GM19328 (cell line): ENCODE results near the gene ADRA2A.

Experiments used
- ATAC-seq: cut with Tn5 transposase; IDR thresholded peaks from one replicate; pipeline ENCODE4 v1.9.1; 2021; ENCODE audit warnings: mild to moderate bottlenecking, moderate library complexity; ENCODE audit not compliant: unreplicated experiment

ADRA2A gene

DNA sequence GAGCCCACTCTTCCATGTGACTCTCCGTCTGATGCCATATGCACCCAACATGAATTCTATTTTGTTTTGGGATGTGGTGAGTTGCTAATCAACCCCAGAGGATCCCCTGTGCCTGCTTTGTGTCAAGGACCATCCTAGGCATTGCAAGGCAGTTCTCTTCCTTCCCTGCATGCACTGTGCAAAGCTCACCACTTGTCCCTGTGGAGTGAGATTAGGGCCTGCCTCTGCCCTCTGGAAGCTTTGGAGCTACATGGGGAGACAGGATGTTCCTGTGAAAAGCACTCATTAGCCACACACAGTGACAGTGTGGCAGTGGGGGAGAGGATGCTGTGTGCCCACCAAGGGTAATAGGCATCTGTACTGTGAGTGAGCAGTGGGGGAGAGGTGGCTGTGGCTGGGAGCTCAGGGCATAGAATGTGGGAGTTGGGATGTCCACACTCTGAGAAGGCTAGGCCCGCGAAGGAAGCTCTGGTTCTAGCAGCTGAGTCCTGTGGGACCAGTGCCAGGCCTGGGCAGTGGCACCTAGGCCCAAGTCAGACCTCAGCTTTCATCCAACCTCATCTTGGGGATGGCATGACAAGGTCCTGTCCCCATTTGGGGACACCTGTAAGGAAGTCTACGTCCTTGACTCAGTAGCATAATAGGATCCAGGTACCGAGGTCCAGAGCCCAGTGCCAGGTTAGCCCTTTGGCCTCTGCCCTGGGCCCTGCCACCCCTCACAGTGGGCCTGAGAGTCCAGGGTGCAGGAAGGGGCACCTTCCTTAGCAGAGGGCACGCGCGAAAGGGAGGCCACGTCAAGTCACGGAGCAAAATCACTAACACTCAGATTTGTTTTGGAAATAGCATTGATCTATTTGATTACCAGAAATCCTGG is 6.6 kb downstream of the ADRA2A start:
- no peak for ATAC-seq

DNA sequence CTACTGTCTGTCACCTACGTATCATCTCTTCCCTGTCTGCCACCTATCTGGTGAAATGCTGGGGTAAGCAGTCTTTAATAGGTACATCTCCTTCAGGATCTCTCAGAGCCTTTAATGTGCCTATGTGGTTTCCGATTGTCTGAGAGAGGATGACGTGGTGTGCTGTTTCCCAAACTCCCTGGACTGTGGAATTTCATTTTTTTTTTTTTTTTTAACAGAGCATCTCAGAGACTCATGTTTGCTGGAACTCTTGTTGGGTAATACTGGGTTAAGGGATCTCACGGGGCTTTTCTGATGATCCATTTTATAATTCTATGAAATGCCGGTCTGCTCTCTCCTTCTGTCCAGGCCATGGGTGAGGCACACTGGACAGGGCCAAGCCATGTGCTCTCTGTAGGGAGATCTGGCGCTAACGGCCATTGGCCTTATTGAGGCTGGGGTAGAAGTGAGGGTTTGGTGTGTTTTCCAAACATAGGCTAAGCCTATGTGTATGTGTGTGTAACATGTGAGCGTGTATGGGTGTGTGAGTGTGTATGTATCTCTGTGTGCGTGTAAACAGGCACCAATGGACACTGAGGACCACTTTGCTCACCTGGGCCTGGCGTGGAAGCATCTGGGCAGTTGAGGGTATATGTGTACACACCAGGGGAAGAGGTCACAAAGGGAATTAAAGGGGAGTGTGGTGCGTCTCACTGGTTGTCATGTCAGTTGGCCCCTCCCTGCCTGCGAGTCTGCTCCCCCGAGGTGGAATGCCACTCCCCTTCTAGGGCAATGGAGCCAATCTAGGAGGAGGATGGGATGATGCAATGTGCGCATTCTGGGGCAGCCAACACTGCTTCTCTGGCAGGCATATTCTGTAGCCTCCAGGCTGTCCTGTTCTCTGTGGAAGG is 7.8 kb downstream of the ADRA2A start:
- no peak for ATAC-seq

DNA sequence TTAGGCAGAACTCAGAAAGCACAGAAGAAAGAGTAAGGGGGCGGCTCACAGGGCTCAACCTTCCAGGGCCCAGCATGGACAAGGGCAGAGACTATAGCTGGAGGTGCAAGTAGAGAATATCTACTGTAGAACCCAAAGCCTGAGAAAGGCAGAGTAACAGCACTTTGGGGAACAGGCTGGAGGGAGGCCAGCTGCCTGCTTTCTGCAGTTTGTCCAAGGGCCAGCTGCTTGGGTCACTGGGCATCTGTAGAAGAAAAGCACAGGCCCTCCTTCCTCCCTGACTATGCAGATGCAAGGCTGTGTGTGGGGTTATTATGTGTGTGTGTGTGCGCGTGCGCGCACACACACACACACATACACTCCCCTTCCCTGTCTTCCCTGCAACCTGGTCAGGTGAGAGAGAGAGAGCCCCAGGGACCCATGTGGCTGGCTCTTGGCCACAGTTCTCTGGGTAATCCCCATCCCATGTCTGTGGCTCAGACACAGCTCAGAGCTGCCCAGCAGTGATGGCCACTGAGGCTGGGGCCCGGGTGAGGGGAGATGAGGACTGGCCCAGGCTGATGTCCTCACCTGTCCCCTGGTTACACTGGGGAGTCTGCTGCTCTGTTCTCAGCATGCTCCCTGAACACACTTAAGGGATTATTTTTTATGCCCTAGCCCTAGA is 9.0 kb downstream of the ADRA2A start:
- ATAC-seq = no peak

DNA sequence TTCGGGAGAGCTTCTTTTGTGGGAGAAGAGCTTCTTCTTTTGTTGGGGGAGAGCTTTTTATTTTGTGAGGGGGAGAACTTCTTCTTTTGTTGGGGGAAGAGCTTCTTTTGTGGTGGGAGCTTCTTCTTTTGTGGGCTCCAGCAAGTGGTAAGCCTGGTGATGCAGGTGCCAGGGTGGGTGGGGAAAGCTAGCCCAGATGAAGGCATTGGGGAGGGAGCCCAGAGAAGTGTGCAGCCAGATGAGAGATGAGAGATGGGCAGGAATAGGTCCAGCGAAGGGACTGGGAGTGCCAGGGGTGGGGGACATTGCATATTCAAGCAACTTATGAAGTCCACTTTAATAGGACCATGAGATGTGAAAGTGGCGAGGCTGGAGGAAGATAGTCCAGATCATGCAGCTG is 9.7 kb downstream of the ADRA2A start:
- ATAC-seq = no peak

DNA sequence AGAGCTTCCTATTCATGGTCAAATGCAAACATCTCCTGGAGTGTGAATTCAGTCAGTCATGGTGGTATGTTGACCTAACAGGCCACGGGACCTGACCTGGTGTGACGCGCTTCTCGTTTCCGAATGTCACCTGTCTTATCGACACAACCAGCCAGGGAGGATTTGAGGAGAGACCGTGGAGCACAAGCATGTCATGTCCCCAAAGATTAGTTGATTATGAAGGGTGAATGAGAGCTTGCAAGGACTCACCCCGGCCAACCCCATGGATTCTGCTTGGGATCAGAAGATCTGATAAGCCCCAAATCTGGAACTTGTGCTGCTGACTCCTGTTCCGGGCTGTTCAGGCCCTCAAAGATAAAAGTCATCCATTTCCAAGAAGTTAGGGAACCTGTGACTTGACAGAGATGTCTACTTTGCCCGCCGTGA is 10.5 kb downstream of the ADRA2A start:
- ATAC-seq = no peak

DNA sequence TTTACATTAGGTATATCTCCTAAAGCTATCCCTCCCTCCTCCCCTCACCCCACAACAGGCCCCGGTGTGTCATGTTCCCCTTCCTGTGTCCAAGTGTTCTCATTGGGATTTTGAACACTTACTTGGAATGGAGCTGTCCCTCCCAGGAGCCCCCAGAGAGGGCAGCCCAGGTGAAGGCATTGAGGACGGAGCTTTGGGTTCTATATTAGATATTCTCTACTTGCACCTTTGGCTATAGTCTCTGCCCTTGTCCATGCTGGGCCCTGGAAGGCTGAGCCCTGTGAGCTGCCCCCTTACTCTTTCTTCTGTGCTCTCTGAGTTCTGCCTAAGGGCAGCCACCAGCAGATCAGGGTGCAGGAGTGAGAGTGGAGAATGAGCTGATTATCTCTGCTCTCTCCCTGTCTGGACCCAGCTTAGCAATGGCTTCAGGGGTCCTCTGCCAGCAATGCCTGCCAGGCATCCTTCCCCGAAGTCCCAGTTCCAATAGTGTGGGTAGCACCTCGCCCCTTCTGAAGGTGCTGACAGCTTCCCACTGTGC is 11.2 kb downstream of the ADRA2A start:
- no peak for ATAC-seq

DNA sequence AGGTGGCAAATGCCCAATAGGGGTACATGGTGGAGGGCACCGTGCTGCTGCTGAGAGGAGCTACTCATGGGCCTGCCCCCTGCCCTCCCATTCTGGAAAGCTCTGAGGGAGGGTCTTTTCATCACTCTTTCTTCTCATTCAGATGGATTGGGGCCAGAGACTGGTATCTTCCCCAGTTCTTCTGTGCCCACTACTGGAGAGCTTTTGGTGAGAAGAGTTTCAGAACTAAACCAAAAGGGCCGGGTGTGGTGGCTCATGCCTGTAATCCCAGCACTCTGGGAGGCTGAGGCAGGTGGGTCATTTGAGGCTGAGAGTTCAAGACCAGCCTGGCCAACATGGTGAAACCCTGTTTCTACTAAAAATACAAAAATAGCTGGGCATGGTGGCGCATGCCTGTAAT is 12.5 kb downstream of the ADRA2A start:
- ATAC-seq = no peak

DNA sequence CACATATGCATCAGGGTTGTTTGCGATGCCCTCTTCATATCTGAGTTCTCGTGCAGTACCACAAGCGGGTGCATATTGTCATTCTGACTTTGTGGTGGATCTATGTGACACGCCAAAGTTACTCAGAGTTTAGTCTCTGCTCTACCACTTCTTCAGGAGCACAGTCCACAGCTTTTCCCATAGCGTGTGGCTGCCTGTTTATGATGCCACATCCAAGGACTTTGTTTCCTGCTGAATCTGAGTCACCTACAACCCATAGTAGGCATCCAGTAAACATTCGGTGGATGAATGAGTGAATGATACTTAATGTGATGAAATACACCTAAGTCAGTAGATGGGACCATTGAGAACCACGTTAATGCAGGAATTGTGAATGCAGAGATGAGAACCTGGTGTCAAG is 15.0 kb downstream of the ADRA2A start:
- ATAC-seq = no peak

DNA sequence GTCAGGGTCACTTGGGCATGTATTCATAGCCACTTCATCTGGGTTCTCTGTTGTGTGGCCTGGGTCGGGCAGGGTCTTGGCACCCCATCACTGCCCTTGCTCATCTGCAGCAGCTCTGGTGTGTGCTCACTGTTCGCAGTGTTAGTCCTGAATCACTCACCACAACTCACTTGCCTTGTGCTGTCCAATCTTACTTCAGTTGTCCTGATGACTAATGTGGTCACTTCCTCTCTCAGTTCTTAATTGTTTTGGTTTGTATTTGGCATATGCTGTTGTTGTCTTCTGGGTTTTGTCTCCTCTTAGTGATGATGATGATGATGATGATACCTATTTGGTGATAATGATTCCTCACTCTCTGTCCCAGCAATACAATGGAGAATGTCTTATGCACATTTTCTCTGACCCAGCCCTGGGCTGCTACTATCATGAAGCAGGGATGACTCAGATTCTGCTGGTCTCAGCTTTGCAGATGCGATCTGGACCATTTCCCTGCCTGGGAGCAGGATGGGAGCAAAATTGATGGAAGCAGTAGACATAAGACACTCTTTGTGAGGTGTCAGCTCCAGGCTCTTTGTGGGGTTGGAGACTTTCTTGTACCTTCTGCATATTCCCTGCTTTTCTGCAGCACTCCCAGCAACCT is 17.0 kb downstream of the ADRA2A start:
- no peak for ATAC-seq

DNA sequence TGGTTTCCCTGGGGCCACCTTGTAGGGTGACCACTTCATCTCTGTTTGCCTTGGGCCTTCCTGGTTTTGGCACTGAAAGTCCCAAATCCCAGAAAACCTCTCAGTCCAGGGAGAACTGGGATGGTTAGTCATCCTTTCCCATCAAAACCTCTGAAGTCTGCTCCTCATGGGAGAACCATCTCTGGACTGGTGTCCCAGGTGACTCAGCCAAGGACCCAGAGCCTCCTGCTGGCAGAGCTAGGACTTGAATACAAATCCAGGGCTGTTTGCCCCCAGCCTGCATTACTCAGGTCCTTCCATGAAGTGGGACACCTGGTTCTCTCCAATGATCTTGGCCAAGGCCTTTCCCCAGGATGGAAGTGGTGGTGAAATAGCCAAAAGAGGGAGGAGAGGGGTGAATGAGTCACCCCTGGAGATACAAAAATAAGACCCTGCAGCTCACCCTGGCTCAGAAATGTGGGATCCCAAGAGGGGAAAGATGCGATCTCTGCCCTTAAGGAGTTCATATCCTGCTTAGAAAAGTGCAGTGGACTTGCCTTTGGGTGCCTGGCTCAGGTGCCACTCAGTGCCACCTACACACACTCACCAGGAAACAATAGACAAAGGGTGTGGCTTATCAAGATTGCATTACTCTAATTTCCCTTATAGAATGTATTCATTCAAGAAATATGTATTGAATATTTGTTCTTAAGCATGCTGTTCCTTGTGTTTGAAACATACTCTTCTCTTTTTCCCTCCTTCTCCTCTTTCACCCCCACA is 22.0 kb downstream of the ADRA2A start:
- ATAC-seq = no peak

DNA sequence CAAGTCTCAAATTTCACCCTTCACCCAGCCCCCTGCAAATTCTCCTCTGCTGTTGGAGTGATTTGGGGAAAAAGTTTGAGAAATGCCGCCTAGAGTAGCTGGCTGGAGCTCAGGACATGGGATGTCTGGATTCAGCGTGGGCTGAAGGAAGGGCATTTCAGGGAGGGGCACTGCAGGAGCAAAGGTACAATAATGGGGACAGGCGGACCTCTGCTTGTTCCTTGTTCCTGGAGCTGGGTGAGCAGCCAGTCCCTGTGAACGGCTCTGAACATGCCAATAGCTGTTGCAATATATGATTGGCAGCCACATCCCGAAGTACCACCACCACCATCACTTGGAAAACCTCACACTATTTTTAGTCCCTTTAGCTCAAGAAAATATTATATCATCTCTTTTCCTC is 23.4 kb downstream of the ADRA2A start:
- ATAC-seq = no peak

DNA sequence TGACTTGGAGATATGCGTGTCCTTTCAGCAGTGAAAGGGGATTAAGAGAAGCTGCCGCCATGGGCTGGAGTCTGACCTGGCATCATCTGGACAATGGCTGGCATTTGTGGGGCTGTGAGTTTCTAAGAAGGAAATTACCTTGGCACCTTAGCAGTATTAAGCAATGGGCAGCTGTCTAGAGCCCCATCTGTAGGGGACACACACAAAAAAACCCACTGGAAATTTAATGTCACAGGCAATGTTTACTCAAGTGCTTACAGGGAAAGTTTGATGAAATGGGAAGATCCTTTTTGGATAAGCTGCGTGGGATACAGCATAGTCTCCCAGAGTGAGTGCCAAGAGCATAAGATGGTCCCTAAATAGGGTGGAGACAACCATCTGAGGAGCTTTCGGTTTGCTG is 25.0 kb downstream of the ADRA2A start:
- ATAC-seq = no peak

DNA sequence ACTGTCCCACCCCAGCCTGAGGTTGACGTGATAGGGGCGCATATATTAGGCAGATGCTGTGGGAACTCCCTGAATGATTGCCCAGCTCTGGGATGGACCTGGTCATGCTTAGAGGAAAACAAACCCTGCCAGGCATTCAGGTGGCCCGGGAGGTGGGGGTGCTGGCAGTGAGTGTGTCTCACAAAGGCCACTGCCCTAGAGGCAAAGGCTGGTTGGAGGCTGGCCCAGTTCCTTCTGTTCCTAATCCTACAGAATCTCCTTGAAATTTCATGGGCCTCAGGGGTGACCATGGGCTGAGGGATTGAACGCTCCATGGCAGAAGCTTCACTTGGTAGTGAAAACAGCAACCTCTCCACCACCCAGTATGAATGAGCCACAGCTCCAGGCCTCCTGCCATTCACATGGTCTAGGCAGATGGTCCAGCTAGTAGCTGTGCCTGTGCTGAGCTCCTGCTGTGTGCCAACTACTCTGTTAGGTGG is 25.6 kb downstream of the ADRA2A start:
- ATAC-seq = no peak

DNA sequence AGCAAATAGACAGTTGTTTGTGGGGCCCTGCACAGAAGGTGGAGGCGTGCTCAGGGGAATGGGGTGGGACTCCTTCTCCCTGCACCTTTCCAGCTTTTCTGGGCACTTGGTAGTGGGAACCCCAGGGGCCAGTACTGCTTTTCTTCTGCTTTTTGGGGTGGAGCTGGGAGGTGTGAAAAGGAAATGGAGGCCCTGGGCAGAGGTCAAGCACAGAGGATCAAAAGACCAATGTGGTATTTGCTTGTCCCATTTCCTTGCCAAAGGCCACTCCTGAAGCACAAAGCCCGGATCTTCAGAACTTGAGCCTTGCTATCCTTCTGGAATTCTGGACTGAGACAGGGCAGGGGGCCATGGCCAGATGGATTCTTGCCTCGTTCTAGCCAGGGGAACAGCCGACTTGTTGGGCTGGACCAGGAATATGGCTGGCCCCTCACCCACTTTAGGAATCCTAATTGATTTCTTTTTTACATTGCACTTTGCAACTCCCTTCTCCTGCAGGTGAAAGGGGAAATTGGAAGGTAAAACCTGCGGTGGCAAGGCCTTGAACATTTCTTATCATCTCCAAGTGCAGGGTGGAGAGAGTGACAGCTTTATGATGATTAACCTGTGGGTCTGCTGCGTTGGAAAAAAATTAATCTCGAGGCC is 26.5 kb downstream of the ADRA2A start:
- no peak for ATAC-seq

DNA sequence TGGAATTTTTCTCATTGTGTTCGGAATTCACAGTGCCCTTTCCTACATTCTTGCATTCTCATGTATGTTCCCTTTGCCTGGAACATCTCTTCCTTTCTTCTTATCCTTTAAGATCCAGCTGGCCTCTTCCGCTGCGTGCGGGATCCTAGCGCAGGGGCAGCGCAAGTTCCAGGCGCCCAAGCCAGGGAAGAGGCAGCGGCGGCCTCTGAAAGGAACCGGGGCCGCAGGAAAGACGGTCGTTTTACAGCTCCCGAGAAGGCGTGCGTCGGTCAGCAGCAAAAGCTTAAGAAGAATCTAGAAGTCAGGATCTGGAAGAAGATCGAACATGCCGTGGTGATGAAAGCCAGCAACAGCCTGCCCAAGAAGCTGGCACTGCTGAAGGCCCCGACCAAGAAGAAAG is 28.0 kb downstream of the ADRA2A start:
- no peak for ATAC-seq

DNA sequence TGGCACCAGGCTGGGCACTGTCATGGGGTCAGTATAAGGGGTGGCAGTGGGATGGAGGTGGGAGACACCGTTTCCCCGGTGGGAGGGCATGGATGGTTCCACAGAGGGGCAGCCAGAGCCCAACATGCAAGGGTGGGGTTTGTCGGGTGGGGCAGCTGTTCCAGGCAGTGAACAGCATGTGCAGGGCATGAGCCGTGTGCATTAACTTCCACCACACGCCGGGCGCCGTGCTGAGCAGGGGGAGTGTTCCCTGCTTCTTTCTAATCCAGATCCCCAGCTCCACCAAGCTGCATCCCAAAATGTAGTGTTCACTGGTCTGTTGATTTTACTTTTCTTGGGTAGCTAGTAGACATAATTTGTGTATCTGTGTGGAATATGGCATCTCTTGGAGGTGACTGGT is 29.3 kb downstream of the ADRA2A start:
- ATAC-seq = no peak

DNA sequence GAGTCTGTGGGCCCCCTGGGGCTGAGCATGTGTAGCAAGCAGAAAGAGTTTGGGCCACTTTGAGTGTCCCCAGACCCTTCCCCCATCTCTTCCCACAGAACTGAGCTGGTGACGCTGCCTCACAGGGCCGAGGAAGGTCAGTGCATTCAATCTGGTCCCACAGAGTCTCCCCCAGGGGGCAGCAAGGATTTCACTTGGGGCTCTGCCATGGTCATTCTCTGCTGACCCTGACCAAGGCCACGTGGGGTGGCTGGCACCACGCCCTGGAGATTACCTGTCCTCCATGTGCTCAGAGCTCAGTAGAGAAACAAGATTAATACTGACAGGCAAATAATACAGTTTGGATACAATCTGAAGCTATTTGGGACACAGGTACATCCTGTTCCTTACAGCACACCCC is 30.2 kb downstream of the ADRA2A start:
- ATAC-seq = no peak

DNA sequence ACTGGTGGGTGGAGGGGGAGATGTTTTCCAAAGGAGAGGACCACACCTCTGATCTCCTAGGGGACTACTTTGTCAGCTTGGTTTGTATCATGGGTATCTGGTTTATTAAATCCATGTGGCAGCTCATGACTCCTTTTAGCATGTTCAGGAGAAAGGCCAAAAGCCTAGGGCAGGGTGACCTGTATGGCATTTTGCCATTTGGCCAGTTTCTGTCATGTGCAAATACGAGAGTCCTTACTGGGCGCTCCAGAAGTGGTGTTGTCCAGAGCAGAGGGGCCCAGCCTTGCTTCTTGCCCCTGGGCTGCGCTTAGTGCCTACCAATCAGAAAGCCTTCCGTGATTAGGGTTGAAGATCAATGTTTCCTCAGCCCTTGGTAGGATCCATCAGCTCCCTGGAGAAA is 31.0 kb downstream of the ADRA2A start:
- no peak for ATAC-seq

DNA sequence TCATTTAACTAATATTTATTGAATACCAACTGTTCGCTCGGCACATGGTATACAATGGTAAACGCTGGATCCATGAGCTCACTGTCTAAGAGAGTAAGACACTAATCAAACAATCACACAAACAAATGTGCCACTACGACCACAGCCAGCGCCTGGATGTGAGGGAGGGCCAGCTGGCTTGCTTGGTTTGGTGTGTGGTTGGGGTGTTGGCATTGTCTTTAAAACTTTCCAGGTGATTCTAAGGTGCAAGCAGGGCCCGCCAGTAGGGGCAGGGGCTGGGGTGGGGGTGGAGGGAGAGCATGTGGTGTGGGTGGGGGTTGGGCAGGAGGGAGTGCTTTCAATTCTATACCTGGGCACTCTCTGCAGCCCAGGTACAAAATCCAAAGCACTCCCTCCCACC is 31.6 kb downstream of the ADRA2A start:
- ATAC-seq = no peak
